Muscle of leg (tissue), 16 donors: ENCODE results near the gene IGSF8. TPM values are rescaled to one million over a fixed set of nuclear protein-coding genes. Genes with fewer than 3 reads are reported as not detected.

Experiments used
- DNase-seq: peaks from one replicate; pipeline ENCODE4 v3.0.0; 2013
- H3K27ac ChIP-seq: one replicate; pipeline ENCODE4 v1.5.1; 2013; ENCODE audit warnings: mild to moderate bottlenecking, low read length, control low read depth
- H3K27me3 ChIP-seq: one replicate; pipeline ENCODE4 v1.6.1; 2013; ENCODE audit warnings: low read length; ENCODE audit not compliant: control insufficient read depth, insufficient read depth
- H3K36me3 ChIP-seq: one replicate; pipeline ENCODE4 v1.6.1; 2013; ENCODE audit warnings: low read length; ENCODE audit not compliant: control insufficient read depth, insufficient read depth
- H3K4me1 ChIP-seq: one replicate; pipeline ENCODE4 v1.6.1; 2013; ENCODE audit warnings: low read length; ENCODE audit not compliant: control insufficient read depth, insufficient read depth
- H3K4me3 ChIP-seq: one replicate; pipeline ENCODE4 v1.5.1; 2013; ENCODE audit warnings: low read length, control low read depth
- H3K9me3 ChIP-seq: replicated peaks from 2 replicates; pipeline ENCODE4 v1.6.1; 2013; ENCODE audit warnings: low read depth, low read length; ENCODE audit not compliant: control insufficient read depth
- WGBS: methylation state at CpG from one replicate; pipeline ENCODE4 v1.1.5; 2013; ENCODE audit warnings: missing lambda C conversion rate; ENCODE audit not compliant: insufficient coverage; 5-methylcytosine and 5-hydroxymethylcytosine counted together
- long read RNA-seq, 11 donors: transcript quantifications; one replicate each; lab custom pipeline, GENCODE V29; 2026
- polyA plus RNA-seq, 8 donors: library from polyadenylated mRNA; unstranded; fragments of 120-200 nt; gene quantifications; one replicate each; pipeline versions ENCODE4 v1.2.1 to v1.2.3, GENCODE V29; 2013; ENCODE audit warnings: inconsistent platforms in 1 of 8, low replicate concordance in 1 of 8; ENCODE audit not compliant: insufficient read length in 8 of 8, insufficient read depth in 1 of 8
- total RNA-seq: library from RNA; stranded (reverse); fragments of 120-200 nt; gene quantifications from one replicate; pipeline ENCODE4 v1.2.4, GENCODE V29; 2013

IGSF8 gene
- total RNA-seq (15.4 TPM), polyA plus RNA-seq (10 to 100 TPM; 17.7 to 26.2 (median 22.1) TPM)
- long read RNA-seq, donor 1, partial matches to known transcripts, result 0 of 1 reads
- long read RNA-seq, donor 1, other reads (novel, unspliced or antisense), result 0 of 1 reads
- long read RNA-seq, donor 2, partial matches to known transcripts, result 0 of 1 reads
- long read RNA-seq, donor 2, other reads (novel, unspliced or antisense), result 0 of 1 reads
- long read RNA-seq, donor 3, transcript IGSF8-201 (7 exons, 2,343 nt), result major isoform, 5 of 7 reads
- long read RNA-seq, donor 3, partial matches to known transcripts, result 0 of 7 reads
- long read RNA-seq, donor 3, other reads (novel, unspliced or antisense), result 0 of 7 reads
- long read RNA-seq, donor 4, partial matches to known transcripts, result 0 of 2 reads
- long read RNA-seq, donor 4, other reads (novel, unspliced or antisense), result 0 of 2 reads
- long read RNA-seq, donor 5, transcript IGSF8-201 (7 exons, 2,343 nt), result major isoform, 8 of 16 reads
- long read RNA-seq, donor 5, partial matches to known transcripts, result 6 of 16 reads
- long read RNA-seq, donor 5, other reads (novel, unspliced or antisense), result 0 of 16 reads
- long read RNA-seq, donor 6, transcript IGSF8-201 (7 exons, 2,343 nt), result major isoform, 6 of 11 reads
- long read RNA-seq, donor 6, partial matches to known transcripts, result 5 of 11 reads
- long read RNA-seq, donor 6, other reads (novel, unspliced or antisense), result 0 of 11 reads
- long read RNA-seq, donor 7, transcript IGSF8-201 (7 exons, 2,343 nt), result major isoform, 5 of 12 reads
- long read RNA-seq, donor 7, partial matches to known transcripts, result 7 of 12 reads
- long read RNA-seq, donor 7, other reads (novel, unspliced or antisense), result 0 of 12 reads
- long read RNA-seq, donor 8, partial matches to known transcripts, result 0 of 1 reads
- long read RNA-seq, donor 8, other reads (novel, unspliced or antisense), result 0 of 1 reads
- long read RNA-seq, donor 9, partial matches to known transcripts, result 5 of 6 reads
- long read RNA-seq, donor 9, other reads (novel, unspliced or antisense), result 0 of 6 reads
- long read RNA-seq, donor 10, partial matches to known transcripts, result 0 of 1 reads
- long read RNA-seq, donor 10, other reads (novel, unspliced or antisense), result 0 of 1 reads
- long read RNA-seq, donor 11, partial matches to known transcripts, result 0 of 2 reads
- long read RNA-seq, donor 11, other reads (novel, unspliced or antisense), result 0 of 2 reads

GRCh38 chr1:160097911-160098851 lies at the start of gene IGSF8:
TSS of gene IGSF8 (minus strand) at chr1:160098619. CDS start at chr1:160098472, 147 bp downstream.
- H3K27me3 ChIP-seq, result no peaks in the 10 kb centered on the region
- no peaks in the 10 kb centered on the region for H3K9me3 ChIP-seq
- peak within 1 kb of the TSS; percentile 74 for H3K4me3 ChIP-seq
- peaks cover 67% of the 10 kb centered on the region for H3K4me1 ChIP-seq
- peak; percentile 93 for DNase-seq
- H3K36me3 ChIP-seq, result peaks cover 12% of the 10 kb centered on the region
- 5% methylated on average over 50 of the region's 64 CpGs for WGBS
- H3K27ac ChIP-seq, result peak within 1 kb of the TSS; percentile 95

GRCh38 chr1:160148121-160148520 lies 49.7 kb upstream of the IGSF8 start:
- Histone ChIP-seq H3K27ac (no peak overlapping the region), H3K36me3 (no peaks in the 10 kb centered on the region), H3K4me3 (no peak overlapping the region), H3K9me3 (no peaks in the 10 kb centered on the region), H3K27me3 (no peaks in the 10 kb centered on the region), H3K4me1 (no peaks in the 10 kb centered on the region)
- WGBS, result no CpG with 5 or more reads among the region's 3 CpGs
- no peak for DNase-seq

GRCh38 chr1:160146107-160146506 lies 47.7 kb upstream of the IGSF8 start:
- WGBS, result 98% methylated on average over 12 of the region's 14 CpGs
- no peak overlapping the region for H3K4me3 ChIP-seq
- no peak for DNase-seq
- no peaks in the 10 kb centered on the region for H3K4me1 ChIP-seq
- H3K27me3 ChIP-seq, result no peaks in the 10 kb centered on the region
- H3K27ac ChIP-seq, result no peak overlapping the region
- peaks cover 8% of the 10 kb centered on the region for H3K36me3 ChIP-seq
- H3K9me3 ChIP-seq, result no peaks in the 10 kb centered on the region

- H3K4me1 ChIP-seq, result no peaks in the 10 kb centered on the region
- no peaks in the 10 kb centered on the region for H3K27me3 ChIP-seq
- WGBS, result 59% methylated on average over 4 of the region's 4 CpGs
- no peak for DNase-seq
- no peaks in the 10 kb centered on the region for H3K9me3 ChIP-seq
- H3K4me3 ChIP-seq, result no peak overlapping the region
- H3K36me3 ChIP-seq, result peaks cover 18% of the 10 kb centered on the region
- H3K27ac ChIP-seq, result no peak overlapping the region
Measured at GRCh38 chr1:160144921-160145320, 46.5 kb upstream of the IGSF8 start.

- WGBS, result no CpG with 5 or more reads among the region's 1 CpG
- no peak overlapping the region for H3K4me3 ChIP-seq
- no peak for DNase-seq
- H3K27me3 ChIP-seq, result no peaks in the 10 kb centered on the region
- no peaks in the 10 kb centered on the region for H3K9me3 ChIP-seq
- H3K4me1 ChIP-seq, result no peaks in the 10 kb centered on the region
- no peak overlapping the region for H3K27ac ChIP-seq
- peaks cover 28% of the 10 kb centered on the region for H3K36me3 ChIP-seq
Measured at GRCh38 chr1:160143695-160144094, 45.3 kb upstream of the IGSF8 start.

GRCh38 chr1:160139840-160140239 lies 41.4 kb upstream of the IGSF8 start:
- no peak for DNase-seq
- H3K4me1 ChIP-seq, result no peaks in the 10 kb centered on the region
- peaks cover 53% of the 10 kb centered on the region for H3K36me3 ChIP-seq
- 91% methylated on average over 7 of the region's 8 CpGs for WGBS
- H3K9me3 ChIP-seq, result no peaks in the 10 kb centered on the region
- no peaks in the 10 kb centered on the region for H3K27me3 ChIP-seq
- H3K4me3 ChIP-seq, result no peak overlapping the region
- H3K27ac ChIP-seq, result no peak overlapping the region

DNA sequence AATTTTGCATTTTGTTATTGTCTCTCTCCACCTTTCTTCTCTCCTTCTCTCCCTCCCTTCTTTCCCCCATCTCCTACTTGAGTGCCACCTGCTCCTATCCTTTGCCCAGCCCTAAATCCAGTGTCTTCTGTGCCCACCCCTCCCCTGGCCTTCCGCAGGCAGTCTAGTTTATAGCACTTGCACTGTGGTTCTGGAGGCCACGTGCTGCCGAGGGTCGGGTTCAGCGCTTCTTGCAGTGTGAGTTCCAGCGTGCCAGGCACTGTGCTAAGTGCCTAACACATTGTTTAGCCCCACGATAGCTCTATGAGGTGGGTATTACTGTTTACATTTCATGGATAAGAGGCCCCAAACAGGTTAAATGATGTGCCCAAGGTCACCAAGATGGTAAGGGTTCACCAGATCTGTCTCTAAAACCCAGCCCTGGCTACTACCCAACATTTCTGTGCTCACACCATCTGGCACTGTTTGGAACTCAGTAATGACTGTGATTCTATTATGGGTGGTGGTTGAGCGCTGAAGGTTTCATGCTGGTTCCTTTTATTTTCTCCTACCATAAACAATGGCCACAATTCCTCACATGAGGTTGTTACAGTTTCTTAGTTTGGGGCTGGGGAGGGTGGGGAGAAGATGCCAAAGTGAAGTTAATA lies 38.9 kb upstream of the IGSF8 start:
- no peak for DNase-seq
- 89% methylated on average over 7 of the region's 8 CpGs for WGBS
- H3K27ac ChIP-seq, result no peak overlapping the region
- H3K36me3 ChIP-seq, result peaks cover 70% of the 10 kb centered on the region
- H3K27me3 ChIP-seq, result no peaks in the 10 kb centered on the region
- H3K4me3 ChIP-seq, result no peak overlapping the region
- H3K9me3 ChIP-seq, result no peaks in the 10 kb centered on the region
- H3K4me1 ChIP-seq, result no peaks in the 10 kb centered on the region

DNA sequence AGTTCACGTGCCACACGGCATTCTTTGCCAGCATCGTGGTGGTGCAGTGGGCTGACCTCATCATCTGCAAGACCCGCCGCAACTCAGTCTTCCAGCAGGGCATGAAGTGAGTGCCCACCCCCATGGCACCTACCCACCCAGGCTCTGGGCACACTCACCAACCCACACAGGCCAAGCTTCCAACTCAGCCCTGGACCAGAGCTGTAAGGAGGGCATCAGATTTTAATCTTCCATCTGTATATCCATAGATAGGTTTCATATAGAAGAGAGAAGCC lies 38.4 kb upstream of the IGSF8 start:
- Histone ChIP-seq H3K9me3 (no peaks in the 10 kb centered on the region), H3K36me3 (peaks cover 72% of the 10 kb centered on the region), H3K4me1 (no peaks in the 10 kb centered on the region), H3K27me3 (no peaks in the 10 kb centered on the region), H3K27ac (no peak overlapping the region), H3K4me3 (no peak overlapping the region)
- DNase-seq, result no peak
- WGBS, result 91% methylated on average over 3 of the region's 5 CpGs
